ENCODE measurements around the gene WDPCP. TPM values are rescaled to one million over a fixed set of nuclear protein-coding genes. Genes with fewer than 3 reads are reported as not detected.
"Not testable (repeated sequence)": the region's sequence is repeated elsewhere in the genome, so short reads cannot be mapped to it uniquely, and the experiment has no call there.

Gene WDPCP
- total RNA-seq, 2 donors from 2014 or later: 11.8 to 25.1 TPM

GRCh38 chr2:63631501-63631900, 43.2 kb upstream of the WDPCP start:
- Histone ChIP-seq H3K36me3 (ENCODE audit: control insufficient read depth, insufficient read depth, low read length) (no peaks in the 10 kb centered on the region), H3K4me1 (ENCODE audit: control insufficient read depth, insufficient read depth, low read length) (no peaks in the 10 kb centered on the region), H3K9me3 (ENCODE audit: control insufficient read depth, low read length) (peaks cover 45% of the 10 kb centered on the region), H3K4me3 (ENCODE audit: low read length) (no peak overlapping the region), H3K27me3 (ENCODE audit: control insufficient read depth, insufficient read depth, low read length, poor library complexity, severe bottlenecking) (no peaks in the 10 kb centered on the region), H3K9ac (ENCODE audit: extremely low read depth, low read length, poor library complexity, severe bottlenecking) (no peak overlapping the region), H3K27ac (ENCODE audit: low read depth, low read length) (no peak overlapping the region)
- Mint-ChIP-seq H3K9me3 (peaks cover 16% of the 10 kb centered on the region), H3K4me3 (no peak overlapping the region), H3K27ac (no peak overlapping the region), H3K27me3 (ENCODE audit: insufficient read depth) (no peaks in the 10 kb centered on the region), H3K36me3 (ENCODE audit: low read depth) (peaks cover 2% of the 10 kb centered on the region), H3K4me1 (no peaks in the 10 kb centered on the region)
- TF ChIP-seq CTCF (conservative IDR thresholded peaks at IDR 0.05): no peak
- no peak for DNase-seq
- WGBS, 2 experiments (ENCODE audit: insufficient coverage in 1 of 2, insufficient read length in 1 of 2): 81 to 100% methylated on average over 1 of the region's 1 CpG

- Histone ChIP-seq H3K36me3 (ENCODE audit: control insufficient read depth, insufficient read depth, low read length) (no peaks in the 10 kb centered on the region), H3K27me3 (ENCODE audit: control insufficient read depth, insufficient read depth, low read length, poor library complexity, severe bottlenecking) (no peaks in the 10 kb centered on the region), H3K9ac (ENCODE audit: extremely low read depth, low read length, poor library complexity, severe bottlenecking) (no peak overlapping the region), H3K4me1 (ENCODE audit: control insufficient read depth, insufficient read depth, low read length) (no peaks in the 10 kb centered on the region), H3K4me3 (ENCODE audit: low read length) (no peak overlapping the region), H3K27ac (ENCODE audit: low read depth, low read length) (peak overlapping the region; percentile 74), H3K9me3 (ENCODE audit: control insufficient read depth, low read length) (peaks cover 23% of the 10 kb centered on the region)
- WGBS, 2 experiments (ENCODE audit: insufficient coverage in 1 of 2, insufficient read length in 1 of 2): 93% methylated on average over 1 of the region's 1 CpG; no CpG with 5 or more reads in 1 of the 2 experiments
- no peaks in the 10 kb centered on the region for H3K27me3 Mint-ChIP-seq (ENCODE audit: insufficient read depth)
- H3K4me3 Mint-ChIP-seq: no peak overlapping the region
- no peaks in the 10 kb centered on the region for H3K4me1 Mint-ChIP-seq
- peaks cover 11% of the 10 kb centered on the region for H3K9me3 Mint-ChIP-seq
- H3K27ac Mint-ChIP-seq: no peak overlapping the region
- no peak for DNase-seq
- H3K36me3 Mint-ChIP-seq (ENCODE audit: low read depth): peaks cover 2% of the 10 kb centered on the region
- TF ChIP-seq CTCF (conservative IDR thresholded peaks at IDR 0.05): no peak
These were observed 40.2 kb upstream of the WDPCP start for GRCh38 chr2:63628403-63628942.

- no peak overlapping the region for H3K4me3 Mint-ChIP-seq
- Histone ChIP-seq H3K27me3 (ENCODE audit: control insufficient read depth, insufficient read depth, low read length, poor library complexity, severe bottlenecking) (no peaks in the 10 kb centered on the region), H3K27ac (ENCODE audit: low read depth, low read length) (peak overlapping the region; percentile 12), H3K9ac (ENCODE audit: extremely low read depth, low read length, poor library complexity, severe bottlenecking) (no peak overlapping the region), H3K4me1 (ENCODE audit: control insufficient read depth, insufficient read depth, low read length) (no peaks in the 10 kb centered on the region), H3K9me3 (ENCODE audit: control insufficient read depth, low read length) (peaks cover 20% of the 10 kb centered on the region), H3K36me3 (ENCODE audit: control insufficient read depth, insufficient read depth, low read length) (no peaks in the 10 kb centered on the region), H3K4me3 (ENCODE audit: low read length) (no peak overlapping the region)
- H3K9me3 Mint-ChIP-seq: peaks cover 9% of the 10 kb centered on the region
- TF ChIP-seq CTCF (conservative IDR thresholded peaks at IDR 0.05): no peak
- 95 to 100% methylated on average over 3 to 11 of the region's 15 CpGs for WGBS, 2 experiments (ENCODE audit: insufficient coverage in 1 of 2, insufficient read length in 1 of 2)
- no peak overlapping the region for H3K27ac Mint-ChIP-seq
- DNase-seq: no peak
- H3K27me3 Mint-ChIP-seq (ENCODE audit: insufficient read depth): no peaks in the 10 kb centered on the region
- no peaks in the 10 kb centered on the region for H3K36me3 Mint-ChIP-seq (ENCODE audit: low read depth)
- H3K4me1 Mint-ChIP-seq: no peaks in the 10 kb centered on the region
These were observed 39.6 kb upstream of the WDPCP start for GRCh38 chr2:63627866-63628265.

GRCh38 chr2:63623763-63624162, 35.5 kb upstream of the WDPCP start:
- H3K36me3 ChIP-seq (ENCODE audit: control insufficient read depth, insufficient read depth, low read length): peaks cover 10% of the 10 kb centered on the region
- DNase-seq; H3K4me1 Mint-ChIP-seq; H3K27ac Mint-ChIP-seq; H3K4me3 Mint-ChIP-seq; H3K9ac ChIP-seq (ENCODE audit: extremely low read depth, low read length, poor library complexity, severe bottlenecking); H3K36me3 Mint-ChIP-seq (ENCODE audit: low read depth); H3K4me1 ChIP-seq (ENCODE audit: control insufficient read depth, insufficient read depth, low read length); H3K27me3 Mint-ChIP-seq (ENCODE audit: insufficient read depth); H3K4me3 ChIP-seq (ENCODE audit: low read length); H3K27ac ChIP-seq (ENCODE audit: low read depth, low read length); H3K27me3 ChIP-seq (ENCODE audit: control insufficient read depth, insufficient read depth, low read length, poor library complexity, severe bottlenecking): not testable (repeated sequence)
- peaks cover 23% of the 10 kb centered on the region for H3K9me3 ChIP-seq (ENCODE audit: control insufficient read depth, low read length)
- 96 to 100% methylated on average over 1 to 2 of the region's 2 CpGs for WGBS, 2 experiments (ENCODE audit: insufficient coverage in 1 of 2, insufficient read length in 1 of 2)
- H3K9me3 Mint-ChIP-seq: peaks cover 24% of the 10 kb centered on the region

Measured in endodermal cell (in vitro differentiated cells).